ENCODE results near the gene CAPNS1. TPM values are rescaled to one million over a fixed set of nuclear protein-coding genes. Genes with fewer than 3 reads are reported as not detected.

Gene CAPNS1
- total and polyA plus RNA-seq, 9 of the 15 experiments (the other 6 are each of a cell fraction or from before 2014, with no cell fraction given) = 77.9 to 576 (median 258) TPM

DNA sequence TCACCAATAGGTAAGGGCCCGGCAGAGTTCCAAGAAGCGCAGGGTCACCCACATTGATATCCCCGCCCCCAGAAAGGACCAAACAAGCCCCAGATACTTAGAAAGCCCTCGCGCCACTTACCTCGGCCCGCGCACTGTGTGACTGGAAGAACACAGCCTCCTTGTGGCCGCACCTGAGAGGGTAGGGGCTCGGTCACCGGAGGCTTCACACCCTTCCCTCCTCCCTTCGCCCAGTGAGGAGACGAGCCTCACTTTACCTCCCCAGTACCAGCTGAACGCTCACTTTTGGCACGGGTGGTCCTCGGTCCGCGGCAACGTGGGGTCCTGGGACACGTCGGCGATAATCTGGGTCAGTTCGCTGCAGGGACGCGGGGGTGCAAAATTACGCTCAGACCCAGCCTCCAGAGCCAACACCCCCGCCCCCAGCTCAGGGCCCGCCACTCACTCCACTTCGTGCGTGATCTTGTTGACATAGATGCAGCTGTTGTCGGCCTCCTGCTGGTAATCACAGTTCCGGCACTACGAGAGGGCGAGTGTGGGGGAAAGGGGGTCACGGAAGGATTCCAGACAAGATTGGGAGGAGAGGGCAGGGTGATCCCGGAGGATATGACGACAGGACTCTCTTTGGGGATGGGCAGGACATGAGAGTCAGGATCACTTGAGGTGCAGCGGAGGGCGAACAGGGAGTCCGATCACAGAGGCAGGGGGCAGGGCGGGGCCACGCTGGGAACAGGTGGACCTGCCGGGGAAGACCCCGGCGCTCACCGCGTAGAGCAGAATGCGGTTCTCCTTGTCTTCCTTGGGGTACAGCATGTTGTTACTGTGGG, 25.8 kb upstream of the CAPNS1 start (continued):
- TF ChIP-seq, protein P1, sequence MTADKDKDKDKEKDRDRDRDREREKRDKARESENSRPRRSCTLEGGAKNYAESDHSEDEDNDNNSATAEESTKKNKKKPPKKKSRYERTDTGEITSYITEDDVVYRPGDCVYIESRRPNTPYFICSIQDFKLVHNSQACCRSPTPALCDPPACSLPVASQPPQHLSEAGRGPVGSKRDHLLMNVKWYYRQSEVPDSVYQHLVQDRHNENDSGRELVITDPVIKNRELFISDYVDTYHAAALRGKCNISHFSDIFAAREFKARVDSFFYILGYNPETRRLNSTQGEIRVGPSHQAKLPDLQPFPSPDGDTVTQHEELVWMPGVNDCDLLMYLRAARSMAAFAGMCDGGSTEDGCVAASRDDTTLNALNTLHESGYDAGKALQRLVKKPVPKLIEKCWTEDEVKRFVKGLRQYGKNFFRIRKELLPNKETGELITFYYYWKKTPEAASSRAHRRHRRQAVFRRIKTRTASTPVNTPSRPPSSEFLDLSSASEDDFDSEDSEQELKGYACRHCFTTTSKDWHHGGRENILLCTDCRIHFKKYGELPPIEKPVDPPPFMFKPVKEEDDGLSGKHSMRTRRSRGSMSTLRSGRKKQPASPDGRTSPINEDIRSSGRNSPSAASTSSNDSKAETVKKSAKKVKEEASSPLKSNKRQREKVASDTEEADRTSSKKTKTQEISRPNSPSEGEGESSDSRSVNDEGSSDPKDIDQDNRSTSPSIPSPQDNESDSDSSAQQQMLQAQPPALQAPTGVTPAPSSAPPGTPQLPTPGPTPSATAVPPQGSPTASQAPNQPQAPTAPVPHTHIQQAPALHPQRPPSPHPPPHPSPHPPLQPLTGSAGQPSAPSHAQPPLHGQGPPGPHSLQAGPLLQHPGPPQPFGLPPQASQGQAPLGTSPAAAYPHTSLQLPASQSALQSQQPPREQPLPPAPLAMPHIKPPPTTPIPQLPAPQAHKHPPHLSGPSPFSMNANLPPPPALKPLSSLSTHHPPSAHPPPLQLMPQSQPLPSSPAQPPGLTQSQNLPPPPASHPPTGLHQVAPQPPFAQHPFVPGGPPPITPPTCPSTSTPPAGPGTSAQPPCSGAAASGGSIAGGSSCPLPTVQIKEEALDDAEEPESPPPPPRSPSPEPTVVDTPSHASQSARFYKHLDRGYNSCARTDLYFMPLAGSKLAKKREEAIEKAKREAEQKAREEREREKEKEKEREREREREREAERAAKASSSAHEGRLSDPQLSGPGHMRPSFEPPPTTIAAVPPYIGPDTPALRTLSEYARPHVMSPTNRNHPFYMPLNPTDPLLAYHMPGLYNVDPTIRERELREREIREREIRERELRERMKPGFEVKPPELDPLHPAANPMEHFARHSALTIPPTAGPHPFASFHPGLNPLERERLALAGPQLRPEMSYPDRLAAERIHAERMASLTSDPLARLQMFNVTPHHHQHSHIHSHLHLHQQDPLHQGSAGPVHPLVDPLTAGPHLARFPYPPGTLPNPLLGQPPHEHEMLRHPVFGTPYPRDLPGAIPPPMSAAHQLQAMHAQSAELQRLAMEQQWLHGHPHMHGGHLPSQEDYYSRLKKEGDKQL (CRISPR knock-in tag; IDR thresholded peaks at IDR 0.05; ENCODE audit: borderline replicate concordance) = no peak
- TF ChIP-seq U2AF2 (optimal IDR thresholded peaks at IDR 0.05; ENCODE audit: low read depth, low read length) = no peak
- TF ChIP-seq SNIP1 (IDR thresholded peaks at IDR 0.05; ENCODE audit: low read depth) = no peak
- no peak for TF ChIP-seq NFIX (CRISPR knock-in tag; IDR thresholded peaks at IDR 0.05; ENCODE audit: low read depth)
- TF ChIP-seq, protein P2, sequence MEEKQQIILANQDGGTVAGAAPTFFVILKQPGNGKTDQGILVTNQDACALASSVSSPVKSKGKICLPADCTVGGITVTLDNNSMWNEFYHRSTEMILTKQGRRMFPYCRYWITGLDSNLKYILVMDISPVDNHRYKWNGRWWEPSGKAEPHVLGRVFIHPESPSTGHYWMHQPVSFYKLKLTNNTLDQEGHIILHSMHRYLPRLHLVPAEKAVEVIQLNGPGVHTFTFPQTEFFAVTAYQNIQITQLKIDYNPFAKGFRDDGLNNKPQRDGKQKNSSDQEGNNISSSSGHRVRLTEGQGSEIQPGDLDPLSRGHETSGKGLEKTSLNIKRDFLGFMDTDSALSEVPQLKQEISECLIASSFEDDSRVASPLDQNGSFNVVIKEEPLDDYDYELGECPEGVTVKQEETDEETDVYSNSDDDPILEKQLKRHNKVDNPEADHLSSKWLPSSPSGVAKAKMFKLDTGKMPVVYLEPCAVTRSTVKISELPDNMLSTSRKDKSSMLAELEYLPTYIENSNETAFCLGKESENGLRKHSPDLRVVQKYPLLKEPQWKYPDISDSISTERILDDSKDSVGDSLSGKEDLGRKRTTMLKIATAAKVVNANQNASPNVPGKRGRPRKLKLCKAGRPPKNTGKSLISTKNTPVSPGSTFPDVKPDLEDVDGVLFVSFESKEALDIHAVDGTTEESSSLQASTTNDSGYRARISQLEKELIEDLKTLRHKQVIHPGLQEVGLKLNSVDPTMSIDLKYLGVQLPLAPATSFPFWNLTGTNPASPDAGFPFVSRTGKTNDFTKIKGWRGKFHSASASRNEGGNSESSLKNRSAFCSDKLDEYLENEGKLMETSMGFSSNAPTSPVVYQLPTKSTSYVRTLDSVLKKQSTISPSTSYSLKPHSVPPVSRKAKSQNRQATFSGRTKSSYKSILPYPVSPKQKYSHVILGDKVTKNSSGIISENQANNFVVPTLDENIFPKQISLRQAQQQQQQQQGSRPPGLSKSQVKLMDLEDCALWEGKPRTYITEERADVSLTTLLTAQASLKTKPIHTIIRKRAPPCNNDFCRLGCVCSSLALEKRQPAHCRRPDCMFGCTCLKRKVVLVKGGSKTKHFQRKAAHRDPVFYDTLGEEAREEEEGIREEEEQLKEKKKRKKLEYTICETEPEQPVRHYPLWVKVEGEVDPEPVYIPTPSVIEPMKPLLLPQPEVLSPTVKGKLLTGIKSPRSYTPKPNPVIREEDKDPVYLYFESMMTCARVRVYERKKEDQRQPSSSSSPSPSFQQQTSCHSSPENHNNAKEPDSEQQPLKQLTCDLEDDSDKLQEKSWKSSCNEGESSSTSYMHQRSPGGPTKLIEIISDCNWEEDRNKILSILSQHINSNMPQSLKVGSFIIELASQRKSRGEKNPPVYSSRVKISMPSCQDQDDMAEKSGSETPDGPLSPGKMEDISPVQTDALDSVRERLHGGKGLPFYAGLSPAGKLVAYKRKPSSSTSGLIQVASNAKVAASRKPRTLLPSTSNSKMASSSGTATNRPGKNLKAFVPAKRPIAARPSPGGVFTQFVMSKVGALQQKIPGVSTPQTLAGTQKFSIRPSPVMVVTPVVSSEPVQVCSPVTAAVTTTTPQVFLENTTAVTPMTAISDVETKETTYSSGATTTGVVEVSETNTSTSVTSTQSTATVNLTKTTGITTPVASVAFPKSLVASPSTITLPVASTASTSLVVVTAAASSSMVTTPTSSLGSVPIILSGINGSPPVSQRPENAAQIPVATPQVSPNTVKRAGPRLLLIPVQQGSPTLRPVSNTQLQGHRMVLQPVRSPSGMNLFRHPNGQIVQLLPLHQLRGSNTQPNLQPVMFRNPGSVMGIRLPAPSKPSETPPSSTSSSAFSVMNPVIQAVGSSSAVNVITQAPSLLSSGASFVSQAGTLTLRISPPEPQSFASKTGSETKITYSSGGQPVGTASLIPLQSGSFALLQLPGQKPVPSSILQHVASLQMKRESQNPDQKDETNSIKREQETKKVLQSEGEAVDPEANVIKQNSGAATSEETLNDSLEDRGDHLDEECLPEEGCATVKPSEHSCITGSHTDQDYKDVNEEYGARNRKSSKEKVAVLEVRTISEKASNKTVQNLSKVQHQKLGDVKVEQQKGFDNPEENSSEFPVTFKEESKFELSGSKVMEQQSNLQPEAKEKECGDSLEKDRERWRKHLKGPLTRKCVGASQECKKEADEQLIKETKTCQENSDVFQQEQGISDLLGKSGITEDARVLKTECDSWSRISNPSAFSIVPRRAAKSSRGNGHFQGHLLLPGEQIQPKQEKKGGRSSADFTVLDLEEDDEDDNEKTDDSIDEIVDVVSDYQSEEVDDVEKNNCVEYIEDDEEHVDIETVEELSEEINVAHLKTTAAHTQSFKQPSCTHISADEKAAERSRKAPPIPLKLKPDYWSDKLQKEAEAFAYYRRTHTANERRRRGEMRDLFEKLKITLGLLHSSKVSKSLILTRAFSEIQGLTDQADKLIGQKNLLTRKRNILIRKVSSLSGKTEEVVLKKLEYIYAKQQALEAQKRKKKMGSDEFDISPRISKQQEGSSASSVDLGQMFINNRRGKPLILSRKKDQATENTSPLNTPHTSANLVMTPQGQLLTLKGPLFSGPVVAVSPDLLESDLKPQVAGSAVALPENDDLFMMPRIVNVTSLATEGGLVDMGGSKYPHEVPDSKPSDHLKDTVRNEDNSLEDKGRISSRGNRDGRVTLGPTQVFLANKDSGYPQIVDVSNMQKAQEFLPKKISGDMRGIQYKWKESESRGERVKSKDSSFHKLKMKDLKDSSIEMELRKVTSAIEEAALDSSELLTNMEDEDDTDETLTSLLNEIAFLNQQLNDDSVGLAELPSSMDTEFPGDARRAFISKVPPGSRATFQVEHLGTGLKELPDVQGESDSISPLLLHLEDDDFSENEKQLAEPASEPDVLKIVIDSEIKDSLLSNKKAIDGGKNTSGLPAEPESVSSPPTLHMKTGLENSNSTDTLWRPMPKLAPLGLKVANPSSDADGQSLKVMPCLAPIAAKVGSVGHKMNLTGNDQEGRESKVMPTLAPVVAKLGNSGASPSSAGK (IDR thresholded peaks at IDR 0.05) = no peak
- TF ChIP-seq CEBPG (CRISPR knock-in tag; IDR thresholded peaks at IDR 0.05) = 0 out of 2 replicates have a peak, but pooled peaks have one; percentile 33
- TF ChIP-seq CEBPG (tag; conservative IDR thresholded peaks at IDR 0.05 in 1 of 2, IDR thresholded peaks at IDR 0.05 in 1 of 2) = no peak
- no peak for TF ChIP-seq TRIM28 (IDR thresholded peaks at IDR 0.05)
- TF ChIP-seq CCAR2 (IDR thresholded peaks at IDR 0.05; ENCODE audit: low read depth, low read length) = no peak
- TF ChIP-seq SPI1 (IDR thresholded peaks at IDR 0.05; ENCODE audit: borderline replicate concordance, low read depth, low read length) = no peak

Measured in K562 (cell line).